H1 (cell line): ENCODE data around the gene PCED1B. TPM values are rescaled to one million over a fixed set of nuclear protein-coding genes. Genes with fewer than 3 reads are reported as not detected.

ENCODE experiments used
- CTCF ChIA-PET: fragments of 300-600 bp; sonication (Branson Sonifier 250); formaldehyde crosslinking; loops from one replicate; lab custom pipeline; 2021; ENCODE audit not compliant: partially characterized antibody; lab: Charles Lee
- POLR2A ChIA-PET: fragments of 300-600 bp; sonication (Branson Sonifier 250); formaldehyde crosslinking; loops from one replicate; lab custom pipeline; 2021; ENCODE audit warnings: inconsistent platforms; ENCODE audit not compliant: partially characterized antibody; lab: Charles Lee
- DNase-seq, 2 experiments: peaks; one replicate each; pipeline versions ENCODE4 v3.0.0 to v3.0.0-alpha.2; 2010 to 2022; ENCODE audit warnings: low spot score in 2 of 2, low read depth in 1 of 2, mixed read lengths in 1 of 2
- FAIRE-seq: peaks from 2 replicates; lab custom pipeline; 2011; peaks lifted over from hg19 to GRCh38; lab: Jason Lieb, UNC
- H2AFZ ChIP-seq: 2 replicates; pipeline ENCODE4 v1.8.1; 2012; ENCODE audit warnings: low read length, inconsistent platforms
- H2AK5ac ChIP-seq: 2 replicates; pipeline ENCODE4 v1.6.1; 2013; ENCODE audit warnings: low read depth, low read length
- H2BK120ac ChIP-seq: replicated peaks from 2 replicates; pipeline ENCODE3; 2013; ENCODE audit warnings: low read depth, low read length, inconsistent platforms
- H2BK12ac ChIP-seq: 2 replicates; pipeline ENCODE4 v1.6.1; 2013; ENCODE audit warnings: low read depth, low read length
- H2BK15ac ChIP-seq: 2 replicates; pipeline ENCODE4 v1.6.1; 2013; ENCODE audit warnings: low read length
- H2BK20ac ChIP-seq: 2 replicates; pipeline ENCODE4 v1.6.1; 2013; ENCODE audit warnings: low read length
- H2BK5ac ChIP-seq: 2 replicates; pipeline ENCODE4 v1.6.1; 2013; ENCODE audit warnings: low read depth, low read length
- H3K14ac ChIP-seq: 2 replicates; pipeline ENCODE4 v1.6.1; 2013; ENCODE audit warnings: inconsistent platforms; ENCODE audit not compliant: insufficient read length
- H3K18ac ChIP-seq: 2 replicates; pipeline ENCODE4 v1.6.1; 2013; ENCODE audit warnings: low read length; ENCODE audit errors: extremely low read depth
- H3K23ac ChIP-seq: 2 replicates; pipeline ENCODE4 v1.6.1; 2013; ENCODE audit warnings: inconsistent platforms; ENCODE audit not compliant: insufficient read length
- H3K23me2 ChIP-seq: 2 replicates; pipeline ENCODE4 v1.6.1; 2013; ENCODE audit warnings: low read depth, low read length
- H3K27ac ChIP-seq: 2 replicates; pipeline ENCODE4 v1.6.1; 2011; ENCODE audit warnings: low read depth, low read length, inconsistent platforms
- H3K27me3 ChIP-seq, 4 experiments: replicated peaks in 1 of 4; 1 replicate in 1 of 4; 2 replicates in 3 of 4; pipeline versions ENCODE4 v1.6.1 to v1.8.1; 2011 to 2013; ENCODE audit warnings: low read length in 3 of 4, mild to moderate bottlenecking in 3 of 4, inconsistent platforms in 2 of 4, mixed read lengths in 2 of 4, moderate library complexity in 1 of 4; ENCODE audit not compliant: control insufficient read depth in 3 of 4, insufficient read depth in 3 of 4; ENCODE audit errors: extremely low read depth in 1 of 4
- H3K36me3 ChIP-seq, 4 experiments: 2 replicates each; pipeline versions ENCODE4 v1.6.1 to v1.8.1; 2011 to 2013; ENCODE audit warnings: mild to moderate bottlenecking in 4 of 4, low read length in 3 of 4, moderate library complexity in 2 of 4, control low read depth in 1 of 4, inconsistent platforms in 1 of 4; ENCODE audit not compliant: insufficient read depth in 4 of 4, control insufficient read depth in 2 of 4
- H3K4ac ChIP-seq: replicated peaks from 2 replicates; pipeline ENCODE3; 2013; ENCODE audit warnings: low read length, low read depth, mixed read lengths, inconsistent platforms; ENCODE audit not compliant: insufficient read length
- H3K4me1 ChIP-seq, 4 experiments: replicated peaks in 1 of 4; 1 replicate in 1 of 4; 2 replicates in 3 of 4; pipeline versions ENCODE4 v1.6.1 to v1.8.1; 2011 to 2013; ENCODE audit warnings: low read length in 3 of 4, inconsistent platforms in 2 of 4, mixed read lengths in 1 of 4; ENCODE audit not compliant: insufficient read depth in 4 of 4, control insufficient read depth in 3 of 4
- H3K4me2 ChIP-seq, 2 experiments: 2 replicates each; pipeline versions ENCODE4 v1.6.1 to v1.8.1; 2011 to 2013; ENCODE audit warnings: low read depth in 2 of 2, low read length in 2 of 2, control low read depth in 1 of 2, inconsistent platforms in 1 of 2, mild to moderate bottlenecking in 1 of 2; ENCODE audit not compliant: insufficient read depth in 1 of 2
- H3K4me3 ChIP-seq, 4 experiments: fragments of 200-600, 300-600 bp in 1 of 4; sonication (generic), shearing (Covaris generic), sonication (Bioruptor Twin) in 1 of 4; 2 replicates each; pipeline versions ENCODE4 v1.5.1 to v1.8.1; 2011 to 2016; ENCODE audit warnings: low read length in 4 of 4, low read depth in 3 of 4, control low read depth in 2 of 4, inconsistent platforms in 2 of 4, mild to moderate bottlenecking in 2 of 4, mixed read lengths in 1 of 4, moderate library complexity in 1 of 4; ENCODE audit not compliant: insufficient read depth in 2 of 4; ENCODE audit errors: extremely low read depth in 1 of 4
- H3K56ac ChIP-seq: replicated peaks from 2 replicates; pipeline ENCODE3; 2013; ENCODE audit warnings: low read depth, mild to moderate bottlenecking, mixed read lengths, low read length, inconsistent platforms; ENCODE audit not compliant: insufficient read length
- H3K79me1 ChIP-seq: 2 replicates; pipeline ENCODE4 v1.6.1; 2013; ENCODE audit warnings: low read depth, low read length, control low read depth
- H3K79me2 ChIP-seq, 2 experiments: 2 replicates each; pipeline versions ENCODE4 v1.6.1 to v1.8.1; 2012 to 2013; ENCODE audit warnings: low read length in 2 of 2, mild to moderate bottlenecking in 2 of 2, inconsistent platforms in 1 of 2; ENCODE audit not compliant: insufficient read depth in 2 of 2, control insufficient read depth in 1 of 2
- H3K9ac ChIP-seq, 4 experiments: replicated peaks in 1 of 4; 1 replicate in 1 of 4; 2 replicates in 3 of 4; pipeline versions ENCODE4 v1.6.1 to v1.8.1; 2011 to 2013; ENCODE audit warnings: low read depth in 3 of 4, low read length in 3 of 4, control low read depth in 2 of 4, mild to moderate bottlenecking in 2 of 4, moderate library complexity in 2 of 4, inconsistent platforms in 1 of 4; ENCODE audit errors: extremely low read depth in 1 of 4
- H3K9me3 ChIP-seq, 2 experiments: 2 replicates each; pipeline versions ENCODE4 v1.6.1 to v1.8.1; 2012 to 2013; ENCODE audit warnings: mild to moderate bottlenecking in 2 of 2, moderate library complexity in 2 of 2, control low read depth in 1 of 2, inconsistent platforms in 1 of 2, low read depth in 1 of 2, low read length in 1 of 2, mixed read lengths in 1 of 2; ENCODE audit not compliant: insufficient read depth in 2 of 2
- H4K20me1 ChIP-seq, 2 experiments: replicated peaks in 1 of 2; 2 replicates each; pipeline versions ENCODE3 to v1.8.1; 2011 to 2013; ENCODE audit warnings: inconsistent platforms in 2 of 2, low read length in 2 of 2, mild to moderate bottlenecking in 1 of 2; ENCODE audit not compliant: insufficient read depth in 2 of 2, control insufficient read depth in 1 of 2
- H4K5ac ChIP-seq: 2 replicates; pipeline ENCODE4 v1.6.1; 2013; ENCODE audit warnings: low read length, low read depth, mixed read lengths, inconsistent platforms; ENCODE audit not compliant: insufficient read length
- H4K8ac ChIP-seq: 2 replicates; pipeline ENCODE4 v1.8.0; 2013; ENCODE audit warnings: mild to moderate bottlenecking, moderate library complexity, low read length, inconsistent platforms; ENCODE audit not compliant: insufficient read depth; ENCODE audit errors: extremely low read depth
- H4K91ac ChIP-seq: replicated peaks from 2 replicates; pipeline ENCODE3; 2013; ENCODE audit warnings: low read length, mixed read lengths, inconsistent platforms; ENCODE audit not compliant: insufficient read length
- BCL11A ChIP-seq, 2 experiments: IDR thresholded peaks; one replicate each; pipeline ENCODE4 v1.6.1; 2011; ENCODE audit warnings: low read depth in 2 of 2, low read length in 2 of 2, mild to moderate bottlenecking in 2 of 2
- CHD1 ChIP-seq: IDR thresholded peaks from 2 replicates; pipeline ENCODE4 v1.6.1; 2012; ENCODE audit warnings: low read depth, low read length, improper control_type of control experiment
- EZH2 ChIP-seq: fragments of 200-600 bp; sonication (generic); IDR thresholded peaks from 2 replicates; pipeline ENCODE4 v1.7.1; 2012; ENCODE audit warnings: low read depth, mild to moderate bottlenecking, moderate library complexity, low read length, inconsistent platforms; ENCODE audit not compliant: severe bottlenecking
- JUND ChIP-seq: IDR thresholded peaks from 2 replicates; pipeline ENCODE4 v1.6.1; 2011; ENCODE audit warnings: mild to moderate bottlenecking, improper control_type of control experiment, low read length
- KDM5A ChIP-seq: fragments of 200-600 bp; IDR thresholded peaks from 2 replicates; pipeline ENCODE4 v1.7.1; 2012; ENCODE audit warnings: mild to moderate bottlenecking, low read length, inconsistent platforms, mixed read lengths
- NANOG ChIP-seq: IDR thresholded peaks from 2 replicates; pipeline ENCODE4 v1.6.1; 2011; ENCODE audit warnings: low read length, low read depth, mild to moderate bottlenecking, inconsistent platforms; ENCODE audit not compliant: insufficient read depth, poor library complexity, severe bottlenecking
- RBBP5 ChIP-seq: IDR thresholded peaks from 2 replicates; pipeline ENCODE4 v1.7.1; 2012; ENCODE audit warnings: low read depth, mild to moderate bottlenecking, inconsistent platforms, low read length, moderate library complexity, borderline replicate concordance
- RNF2 ChIP-seq: fragments of 200-900, 300-1000 bp; sonication (generic); IDR thresholded peaks from 2 replicates; pipeline ENCODE4 v1.7.1; 2016; ENCODE audit warnings: borderline replicate concordance, low read depth, mild to moderate bottlenecking, antibody characterized with exemption, low read length; ENCODE audit not compliant: poor library complexity, severe bottlenecking; ENCODE audit errors: missing control alignments
- SIX5 ChIP-seq: IDR thresholded peaks from 2 replicates; pipeline ENCODE4 v1.6.1; 2011; ENCODE audit warnings: mild to moderate bottlenecking, low read depth, low read length
- SP1 ChIP-seq: IDR thresholded peaks from 2 replicates; pipeline ENCODE4 v1.6.1; 2011; ENCODE audit warnings: low read depth, low read length
- WGBS, 2 experiments: shearing (Covaris generic) in 1 of 2; methylation state at CpG; one replicate each; pipeline versions ENCODE4 v1.1.6 to v1.1.7; 2013 to 2015; ENCODE audit warnings: low lambda C conversion rate in 2 of 2, mixed read lengths in 2 of 2, inconsistent platforms in 1 of 2, low coverage in 1 of 2, missing lambda C conversion rate in 1 of 2; ENCODE audit not compliant: insufficient replicate concordance in 2 of 2, insufficient coverage in 1 of 2, insufficient read length in 1 of 2; ENCODE audit errors: extremely low coverage in 1 of 2, missing lambda C conversion rate in 1 of 2; 5-methylcytosine and 5-hydroxymethylcytosine counted together
- polyA plus RNA-seq, 7 experiments: library from polyadenylated mRNA; depleted of rRNA in 3 of 7; stranded (reverse) in 5 of 7; unstranded in 2 of 7; fragments of >200 nt in 5 of 7; fragments of 200-250 nt in 2 of 7; gene quantifications; 1 replicate in 5 of 7; 2 replicates in 1 of 7; 4 replicates in 1 of 7; pipeline versions ENCODE4 v1.2.1 to v1.2.3, GENCODE V29; 2011 to 2013; ENCODE audit warnings: missing spikeins in 2 of 7, mixed read lengths in 2 of 7
- total RNA-seq: library from RNA; stranded (reverse); fragmentation: NEBNext Ultra II Directional; extraction: Animal tissue kit (Norgen Biotek cat#: 25700); gene quantifications from 2 replicates; pipeline ENCODE4 v1.2.1, GENCODE V29; 2021
- TF ChIP-seq, protein P1 (sequence below): IDR thresholded peaks from 2 replicates; pipeline ENCODE4 v1.6.1; 2011; ENCODE audit warnings: low read length, improper control_type of control experiment

The PCED1B gene
- total and polyA plus RNA-seq, 2 of the 8 experiments (the other 6 are each of a cell fraction or from before 2014, with no cell fraction given), result 4.7 to 5.4 TPM

- Histone ChIP-seq H3K56ac (no peak overlapping the region), H3K27me3 (no peaks in the 10 kb centered on the region), H2BK120ac (no peak overlapping the region)
- TF ChIP-seq BCL11A (IDR thresholded peaks at IDR 0.05; ENCODE audit: low read depth in 2 of 2, low read length in 2 of 2) (no peak), JUND (no peak), CHD1 (no peak), SIX5 (no peak), KDM5A (no peak), SP1 (no peak), RBBP5 (no peak), RNF2 (no peak), EZH2 (no peak), NANOG (no peak)
- TF ChIP-seq, protein P1, sequence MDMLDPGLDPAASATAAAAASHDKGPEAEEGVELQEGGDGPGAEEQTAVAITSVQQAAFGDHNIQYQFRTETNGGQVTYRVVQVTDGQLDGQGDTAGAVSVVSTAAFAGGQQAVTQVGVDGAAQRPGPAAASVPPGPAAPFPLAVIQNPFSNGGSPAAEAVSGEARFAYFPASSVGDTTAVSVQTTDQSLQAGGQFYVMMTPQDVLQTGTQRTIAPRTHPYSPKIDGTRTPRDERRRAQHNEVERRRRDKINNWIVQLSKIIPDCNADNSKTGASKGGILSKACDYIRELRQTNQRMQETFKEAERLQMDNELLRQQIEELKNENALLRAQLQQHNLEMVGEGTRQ, result no peak
- TF ChIP-seq, all 59 proteins: peak for 0
- no peak overlapping the region for H4K91ac ChIP-seq
- H3K23me2 ChIP-seq, result no peaks in the 10 kb centered on the region; the same call in 1 of the 2 replicates
- 90% methylated on average over 6 of the region's 6 CpGs; no CpG with 5 or more reads in 1 of the 2 experiments for WGBS, 2 experiments
- no peaks in the 10 kb centered on the region for H3K9me3 ChIP-seq
- H4K20me1 ChIP-seq, result no peaks in the 10 kb centered on the region
- H3K4me2 ChIP-seq, result no peak overlapping the region
- H2BK15ac ChIP-seq, result no peak overlapping the region
- H3K4ac ChIP-seq, result no peak overlapping the region
- no peak overlapping the region for H2BK12ac ChIP-seq
- no peak overlapping the region for H3K9ac ChIP-seq
- no peak overlapping the region for H2AK5ac ChIP-seq
- H3K23ac ChIP-seq, result no peak overlapping the region
- no peak overlapping the region for H3K14ac ChIP-seq
- H2BK5ac ChIP-seq, result no peak overlapping the region
- no peaks in the 10 kb centered on the region for H3K36me3 ChIP-seq
- no peak overlapping the region for H4K8ac ChIP-seq
- H3K27ac ChIP-seq, result no peak overlapping the region
- H2BK20ac ChIP-seq, result no peak overlapping the region
- no peak overlapping the region for H3K18ac ChIP-seq
- H2AFZ ChIP-seq, result no peak overlapping the region
- FAIRE-seq, result no peak
- no peak overlapping the region for H3K4me3 ChIP-seq
- H3K4me1 ChIP-seq, result peaks cover 0 to 14% (median 7%) of the 10 kb centered on the region in 4 experiments; a peak in 5 of 7 replicates
- DNase-seq, result no peak
- no peaks in the 10 kb centered on the region for H3K79me1 ChIP-seq
- no peaks in the 10 kb centered on the region for H3K79me2 ChIP-seq
- ChIA-PET CTCF (interaction anchor here (0.8 to 1.2 kb wide), 2 partner anchors 34 to 77 kb away, joined by 3 to 4 read pairs; no protein-coding TSS in a partner anchor), POLR2A (interaction anchor here (1.1 kb wide), 1 partner anchor 145 kb away, joined by 4 read pairs; no protein-coding TSS in a partner anchor)
- no peak overlapping the region for H4K5ac ChIP-seq
These were observed 13.0 kb upstream of the PCED1B start for GRCh38 chr12:47066278-47067025.
